WTC11 (cell line): Measurements from ENCODE around the gene CTNNA2. TPM values are rescaled to one million over a fixed set of nuclear protein-coding genes. Genes with fewer than 3 reads are reported as not detected.

Experiments
- ATAC-seq: fragments of 200-7000 bp; cut with Tn5 transposase; 2 replicates; pipeline ENCODE4 v1.10.0; 2021; ENCODE audit warnings: mild to moderate bottlenecking, moderate library complexity
- CTCF ChIA-PET: fragments of 300-600 bp; sonication (Branson Sonifier 250); formaldehyde crosslinking; loops from one replicate; lab custom pipeline; 2021; ENCODE audit warnings: antibody characterized with exemption; lab: Charles Lee
- POLR2A ChIA-PET: fragments of 350-600 bp; sonication (Branson Sonifier 250); formaldehyde crosslinking; loops from one replicate; lab custom pipeline; 2021; ENCODE audit warnings: antibody characterized with exemption; lab: Charles Lee
- DNase-seq: peaks from one replicate; pipeline ENCODE4 v3.0.0; 2021; ENCODE audit warnings: low spot score
- H3K27ac Mint-ChIP-seq: 2 replicates; pipeline ENCODE4 v1.8.0; 2021; ENCODE audit warnings: mixed read lengths
- H3K27me3 Mint-ChIP-seq: 2 replicates; pipeline ENCODE4 v1.8.0; 2021; ENCODE audit warnings: low read depth, mild to moderate bottlenecking, moderate library complexity, mixed read lengths
- H3K36me3 Mint-ChIP-seq: 2 replicates; pipeline ENCODE4 v1.8.0; 2021; ENCODE audit warnings: mixed read lengths
- H3K4me1 Mint-ChIP-seq: 2 replicates; pipeline ENCODE4 v1.8.0; 2022; ENCODE audit warnings: mixed read lengths
- H3K4me3 Mint-ChIP-seq: 2 replicates; pipeline ENCODE4 v1.8.0; 2021; ENCODE audit warnings: mild to moderate bottlenecking, moderate library complexity, mixed read lengths
- H3K9me3 Mint-ChIP-seq: 2 replicates; pipeline ENCODE4 v1.8.0; 2021; ENCODE audit warnings: mixed read lengths
- EMX1 ChIP-seq: fragments of 250-450 bp; sonication (Bioruptor Pico); IDR thresholded peaks from 2 replicates; pipeline ENCODE4 v1.8.0; 2021; ENCODE audit warnings: mild to moderate bottlenecking
- ETV6 ChIP-seq: sonication (generic); formaldehyde crosslinking; IDR thresholded peaks from 2 replicates; pipeline ENCODE4 v1.8.1; 2022; ENCODE audit warnings: mild to moderate bottlenecking, missing genetic modification reagents
- FOXJ3 ChIP-seq: sonication (generic); formaldehyde crosslinking; IDR thresholded peaks from 2 replicates; pipeline ENCODE4 v1.9.0; 2021; ENCODE audit warnings: missing genetic modification reagents, mild to moderate bottlenecking, borderline replicate concordance
- GABPB1 ChIP-seq: sonication (generic); formaldehyde crosslinking; IDR thresholded peaks from 2 replicates; pipeline ENCODE4 v1.8.1; 2023; ENCODE audit warnings: mild to moderate bottlenecking, missing genetic modification reagents
- GTF2I ChIP-seq: fragments of 250-450 bp; sonication (Bioruptor Pico); conservative IDR thresholded peaks from 2 replicates; pipeline ENCODE4 v1.4.0; 2021; ENCODE audit warnings: mild to moderate bottlenecking
- HMGA2 ChIP-seq: fragments of 250-450 bp; sonication (Bioruptor Pico); IDR thresholded peaks from 2 replicates; pipeline ENCODE4 v1.4.0; 2021; ENCODE audit warnings: mild to moderate bottlenecking, moderate library complexity
- JAZF1 ChIP-seq: fragments of 250-450 bp; sonication (Bioruptor Pico); IDR thresholded peaks from 2 replicates; pipeline ENCODE4 v1.9.0; 2021; ENCODE audit warnings: moderate library complexity, mild to moderate bottlenecking, inconsistent platforms
- NFE2L1 ChIP-seq: sonication (generic); formaldehyde crosslinking; IDR thresholded peaks from 2 replicates; pipeline ENCODE4 v1.8.1; 2023; ENCODE audit warnings: missing genetic modification reagents
- OVOL2 ChIP-seq: fragments of 250-450 bp; sonication (Bioruptor Pico); IDR thresholded peaks from 2 replicates; pipeline ENCODE4 v1.9.0; 2021; ENCODE audit warnings: mild to moderate bottlenecking, borderline replicate concordance
- TP53 ChIP-seq: sonication (generic); formaldehyde crosslinking; IDR thresholded peaks from 2 replicates; pipeline ENCODE4 v1.8.1; 2023; ENCODE audit warnings: mild to moderate bottlenecking, missing genetic modification reagents
- ZNF232 ChIP-seq: sonication (generic); formaldehyde crosslinking; IDR thresholded peaks from 2 replicates; pipeline ENCODE4 v1.8.0; 2022; ENCODE audit warnings: mild to moderate bottlenecking, missing genetic modification reagents
- ZNF263 ChIP-seq: sonication (generic); formaldehyde crosslinking; IDR thresholded peaks from 2 replicates; pipeline ENCODE4 v1.8.1; 2022; ENCODE audit warnings: low read depth, mild to moderate bottlenecking, moderate library complexity, missing genetic modification reagents
- ZNF396 ChIP-seq: fragments of 250-450 bp; sonication (Bioruptor Pico); IDR thresholded peaks from 2 replicates; pipeline ENCODE4 v1.8.0; 2021; ENCODE audit warnings: mild to moderate bottlenecking, moderate library complexity, borderline replicate concordance
- ZNF423 ChIP-seq: fragments of 250-450 bp; sonication (Bioruptor Pico); IDR thresholded peaks from 2 replicates; pipeline ENCODE4 v2.1.2; 2022; ENCODE audit warnings: mild to moderate bottlenecking, moderate library complexity
- total RNA-seq: library from RNA; stranded (reverse); gene quantifications from 3 replicates; pipeline ENCODE4 v1.2.3, GENCODE V29; 2021
- TF ChIP-seq, protein P1 (sequence below): sonication (generic); formaldehyde crosslinking; IDR thresholded peaks from 2 replicates; pipeline ENCODE4 v1.8.1; 2022; ENCODE audit warnings: mild to moderate bottlenecking, missing genetic modification reagents, moderate library complexity, borderline replicate concordance
- TF ChIP-seq, protein P2 (sequence below): fragments of 250-450 bp; sonication (Bioruptor Pico); IDR thresholded peaks from 2 replicates; pipeline ENCODE4 v1.9.0; 2021; ENCODE audit warnings: moderate library complexity, mild to moderate bottlenecking, inconsistent platforms, borderline replicate concordance
- TF ChIP-seq, protein P3 (sequence below): sonication (generic); formaldehyde crosslinking; IDR thresholded peaks from 2 replicates; pipeline ENCODE4 v1.8.1; 2023; ENCODE audit warnings: mild to moderate bottlenecking, missing genetic modification reagents
- TF ChIP-seq, protein P4 (sequence below): fragments of 250-450 bp; sonication (Bioruptor Pico); conservative IDR thresholded peaks from 2 replicates; pipeline ENCODE4 v1.9.0; 2021; ENCODE audit warnings: mild to moderate bottlenecking
- TF ChIP-seq, protein P5 (sequence below): sonication (generic); formaldehyde crosslinking; IDR thresholded peaks from 2 replicates; pipeline ENCODE4 v1.8.1; 2022; ENCODE audit warnings: low read depth, mild to moderate bottlenecking, moderate library complexity, missing genetic modification reagents, borderline replicate concordance
- TF ChIP-seq, protein P6 (sequence below): sonication (generic); formaldehyde crosslinking; IDR thresholded peaks from 2 replicates; pipeline ENCODE4 v1.8.0; 2022; ENCODE audit warnings: mild to moderate bottlenecking, missing genetic modification reagents

The CTNNA2 gene
- total RNA-seq, 1 experiment from 2014 or later = 3.8 TPM

DNA sequence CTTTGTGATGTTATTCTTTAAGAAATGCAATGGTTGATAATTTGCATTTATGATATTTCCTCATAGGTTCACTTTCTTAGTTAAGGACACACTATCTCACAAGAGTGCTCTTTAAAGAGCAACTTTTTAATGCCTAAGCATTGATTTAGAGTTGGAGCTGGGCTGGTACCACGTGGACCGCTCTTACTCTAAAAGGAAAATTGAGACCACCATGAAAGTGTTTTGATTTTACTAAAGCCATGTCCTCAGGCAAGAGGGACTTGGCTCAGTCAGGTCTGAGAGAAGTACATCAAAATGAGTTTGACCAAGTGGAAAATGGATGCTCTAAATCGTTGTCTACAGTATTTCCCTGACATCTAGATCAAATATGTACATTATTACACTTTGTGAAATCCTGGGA, 489.3 kb downstream of the CTNNA2 start (continued):
- TF ChIP-seq ZNF232 (CRISPR knock-in tag) = no peak
- TF ChIP-seq ZNF396 (CRISPR knock-in tag) = no peak
- TF ChIP-seq HMGA2 (CRISPR knock-in tag) = no peak
- no peak for TF ChIP-seq GABPB1 (CRISPR knock-in tag)
- TF ChIP-seq, protein P1, sequence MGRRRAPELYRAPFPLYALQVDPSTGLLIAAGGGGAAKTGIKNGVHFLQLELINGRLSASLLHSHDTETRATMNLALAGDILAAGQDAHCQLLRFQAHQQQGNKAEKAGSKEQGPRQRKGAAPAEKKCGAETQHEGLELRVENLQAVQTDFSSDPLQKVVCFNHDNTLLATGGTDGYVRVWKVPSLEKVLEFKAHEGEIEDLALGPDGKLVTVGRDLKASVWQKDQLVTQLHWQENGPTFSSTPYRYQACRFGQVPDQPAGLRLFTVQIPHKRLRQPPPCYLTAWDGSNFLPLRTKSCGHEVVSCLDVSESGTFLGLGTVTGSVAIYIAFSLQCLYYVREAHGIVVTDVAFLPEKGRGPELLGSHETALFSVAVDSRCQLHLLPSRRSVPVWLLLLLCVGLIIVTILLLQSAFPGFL = no peak

DNA sequence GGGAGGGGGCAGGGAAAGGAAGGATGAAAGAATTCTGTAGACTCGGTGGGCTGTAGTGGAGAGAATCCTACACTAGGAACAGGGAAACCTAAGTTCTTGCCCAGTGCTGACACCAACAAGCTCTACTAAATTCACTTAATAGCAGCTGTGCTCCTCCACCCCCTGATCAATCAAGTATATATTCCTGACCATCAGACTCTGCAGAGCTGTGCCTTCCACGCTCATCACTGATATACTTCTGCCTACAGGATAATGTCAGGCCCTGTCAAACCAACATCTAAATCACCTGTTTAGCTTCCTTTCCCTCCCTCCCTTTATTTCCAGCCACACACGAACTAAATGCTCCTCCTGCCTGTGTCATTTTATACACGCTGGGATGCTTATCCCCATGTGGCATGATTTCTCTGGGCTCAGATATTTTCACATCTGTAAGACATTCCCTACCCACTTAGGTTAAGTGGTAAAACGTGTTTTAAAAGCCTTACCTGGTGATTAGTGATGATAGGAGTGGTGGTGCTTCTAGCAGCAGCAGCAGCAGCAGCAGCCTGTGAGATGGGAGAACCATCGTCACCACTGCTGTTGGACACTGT, 489.8 kb downstream of the CTNNA2 start:
- Mint-ChIP-seq H3K36me3 (no peaks in the 10 kb centered on the region), H3K27ac (no peak overlapping the region), H3K27me3 (peaks cover 66% of the 10 kb centered on the region), H3K4me3 (no peak overlapping the region), H3K4me1 (peaks cover 11% of the 10 kb centered on the region), H3K9me3 (no peaks in the 10 kb centered on the region)
- no peak for ATAC-seq
- ChIA-PET POLR2A (no interaction called here), CTCF (no interaction called here)
- TF ChIP-seq NFE2L1 (CRISPR knock-in tag) (no peak), ZNF263 (no peak), GABPB1 (CRISPR knock-in tag) (no peak), FOXJ3 (CRISPR knock-in tag) (no peak), TP53 (CRISPR knock-in tag) (no peak), OVOL2 (CRISPR knock-in tag) (no peak), ETV6 (CRISPR knock-in tag) (no peak), GTF2I (CRISPR knock-in tag) (no peak), JAZF1 (CRISPR knock-in tag) (no peak), ZNF423 (CRISPR knock-in tag) (no peak), EMX1 (CRISPR knock-in tag) (no peak)
- TF ChIP-seq, protein P2, sequence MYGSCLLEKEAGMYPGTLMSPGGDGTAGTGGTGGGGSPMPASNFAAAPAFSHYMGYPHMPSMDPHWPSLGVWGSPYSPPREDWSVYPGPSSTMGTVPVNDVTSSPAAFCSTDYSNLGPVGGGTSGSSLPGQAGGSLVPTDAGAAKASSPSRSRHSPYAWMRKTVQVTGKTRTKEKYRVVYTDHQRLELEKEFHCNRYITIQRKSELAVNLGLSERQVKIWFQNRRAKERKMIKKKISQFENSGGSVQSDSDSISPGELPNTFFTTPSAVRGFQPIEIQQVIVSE (CRISPR knock-in tag) = no peak
- TF ChIP-seq, protein P1 = no peak
- TF ChIP-seq, protein P3, sequence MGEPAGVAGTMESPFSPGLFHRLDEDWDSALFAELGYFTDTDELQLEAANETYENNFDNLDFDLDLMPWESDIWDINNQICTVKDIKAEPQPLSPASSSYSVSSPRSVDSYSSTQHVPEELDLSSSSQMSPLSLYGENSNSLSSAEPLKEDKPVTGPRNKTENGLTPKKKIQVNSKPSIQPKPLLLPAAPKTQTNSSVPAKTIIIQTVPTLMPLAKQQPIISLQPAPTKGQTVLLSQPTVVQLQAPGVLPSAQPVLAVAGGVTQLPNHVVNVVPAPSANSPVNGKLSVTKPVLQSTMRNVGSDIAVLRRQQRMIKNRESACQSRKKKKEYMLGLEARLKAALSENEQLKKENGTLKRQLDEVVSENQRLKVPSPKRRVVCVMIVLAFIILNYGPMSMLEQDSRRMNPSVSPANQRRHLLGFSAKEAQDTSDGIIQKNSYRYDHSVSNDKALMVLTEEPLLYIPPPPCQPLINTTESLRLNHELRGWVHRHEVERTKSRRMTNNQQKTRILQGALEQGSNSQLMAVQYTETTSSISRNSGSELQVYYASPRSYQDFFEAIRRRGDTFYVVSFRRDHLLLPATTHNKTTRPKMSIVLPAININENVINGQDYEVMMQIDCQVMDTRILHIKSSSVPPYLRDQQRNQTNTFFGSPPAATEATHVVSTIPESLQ = no peak
- TF ChIP-seq, protein P4, sequence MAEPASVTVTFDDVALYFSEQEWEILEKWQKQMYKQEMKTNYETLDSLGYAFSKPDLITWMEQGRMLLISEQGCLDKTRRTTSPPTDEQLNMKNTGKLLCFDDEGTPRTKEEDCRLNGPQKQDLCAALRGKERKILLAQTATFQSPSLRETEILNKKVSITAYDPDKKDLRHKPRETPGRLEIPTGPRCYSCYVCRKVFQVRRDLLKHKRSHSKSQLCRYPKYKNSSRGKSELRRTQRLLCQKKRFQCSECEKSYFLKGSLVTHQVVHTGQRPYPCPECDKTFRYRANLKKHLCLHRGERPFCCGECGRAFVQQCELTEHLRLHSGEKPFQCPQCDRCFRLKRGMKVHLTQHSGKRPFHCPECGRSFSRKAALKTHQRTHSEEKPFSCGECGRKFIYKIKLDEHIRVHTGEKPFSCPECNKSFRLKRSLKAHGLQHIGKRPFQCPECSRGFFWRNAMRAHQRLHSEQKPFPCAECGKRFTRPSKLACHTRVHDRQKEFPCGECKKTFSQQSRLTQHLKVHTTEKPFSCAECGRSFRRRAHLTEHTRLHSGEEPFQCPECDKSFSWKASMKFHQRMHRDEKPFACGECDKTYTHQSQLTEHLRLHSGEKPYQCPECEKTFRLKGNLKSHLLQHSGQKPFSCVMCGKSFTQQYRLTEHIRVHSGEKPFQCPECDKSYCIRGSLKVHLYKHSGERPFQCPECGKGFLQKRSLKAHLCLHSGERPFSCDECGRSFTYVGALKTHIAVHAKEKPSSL = no peak
- TF ChIP-seq, protein P5, sequence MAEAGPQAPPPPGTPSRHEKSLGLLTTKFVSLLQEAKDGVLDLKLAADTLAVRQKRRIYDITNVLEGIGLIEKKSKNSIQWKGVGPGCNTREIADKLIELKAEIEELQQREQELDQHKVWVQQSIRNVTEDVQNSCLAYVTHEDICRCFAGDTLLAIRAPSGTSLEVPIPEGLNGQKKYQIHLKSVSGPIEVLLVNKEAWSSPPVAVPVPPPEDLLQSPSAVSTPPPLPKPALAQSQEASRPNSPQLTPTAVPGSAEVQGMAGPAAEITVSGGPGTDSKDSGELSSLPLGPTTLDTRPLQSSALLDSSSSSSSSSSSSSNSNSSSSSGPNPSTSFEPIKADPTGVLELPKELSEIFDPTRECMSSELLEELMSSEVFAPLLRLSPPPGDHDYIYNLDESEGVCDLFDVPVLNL (CRISPR knock-in tag) = no peak
- TF ChIP-seq, protein P6, sequence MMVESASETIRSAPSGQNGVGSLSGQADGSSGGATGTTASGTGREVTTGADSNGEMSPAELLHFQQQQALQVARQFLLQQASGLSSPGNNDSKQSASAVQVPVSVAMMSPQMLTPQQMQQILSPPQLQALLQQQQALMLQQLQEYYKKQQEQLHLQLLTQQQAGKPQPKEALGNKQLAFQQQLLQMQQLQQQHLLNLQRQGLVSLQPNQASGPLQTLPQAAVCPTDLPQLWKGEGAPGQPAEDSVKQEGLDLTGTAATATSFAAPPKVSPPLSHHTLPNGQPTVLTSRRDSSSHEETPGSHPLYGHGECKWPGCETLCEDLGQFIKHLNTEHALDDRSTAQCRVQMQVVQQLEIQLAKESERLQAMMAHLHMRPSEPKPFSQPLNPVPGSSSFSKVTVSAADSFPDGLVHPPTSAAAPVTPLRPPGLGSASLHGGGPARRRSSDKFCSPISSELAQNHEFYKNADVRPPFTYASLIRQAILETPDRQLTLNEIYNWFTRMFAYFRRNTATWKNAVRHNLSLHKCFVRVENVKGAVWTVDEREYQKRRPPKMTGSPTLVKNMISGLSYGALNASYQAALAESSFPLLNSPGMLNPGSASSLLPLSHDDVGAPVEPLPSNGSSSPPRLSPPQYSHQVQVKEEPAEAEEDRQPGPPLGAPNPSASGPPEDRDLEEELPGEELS (CRISPR knock-in tag) = no peak
- DNase-seq = no peak
